GM18519 (cell line): ENCODE data around the gene FSTL4.

Experiments
- ATAC-seq: cut with Tn5 transposase; IDR thresholded peaks from one replicate; pipeline ENCODE4 v1.9.1; 2021; ENCODE audit warnings: mild to moderate bottlenecking, moderate library complexity; ENCODE audit not compliant: unreplicated experiment, low FRiP score

Gene FSTL4

GRCh38 chr5:133285583-133286021 lies 326.7 kb downstream of the FSTL4 start:
- ATAC-seq: no peak

- no peak for ATAC-seq
These were observed 328.0 kb downstream of the FSTL4 start for GRCh38 chr5:133284306-133284705.

- ATAC-seq: no peak
These were observed 334.0 kb downstream of the FSTL4 start for GRCh38 chr5:133278317-133278716.

GRCh38 chr5:133277744-133278143 lies 334.6 kb downstream of the FSTL4 start:
- no peak for ATAC-seq

- ATAC-seq: no peak
These were observed 336.2 kb downstream of the FSTL4 start for GRCh38 chr5:133276171-133276570.

- no peak for ATAC-seq
These were observed 336.7 kb downstream of the FSTL4 start for GRCh38 chr5:133275631-133276030.

- no peak for ATAC-seq
These were observed 337.8 kb downstream of the FSTL4 start for GRCh38 chr5:133274597-133274935.

GRCh38 chr5:133273661-133274596 lies 338.4 kb downstream of the FSTL4 start:
- ATAC-seq: no peak

GRCh38 chr5:133272345-133272744 lies 340.0 kb downstream of the FSTL4 start:
- ATAC-seq: no peak

GRCh38 chr5:133271606-133272005 lies 340.7 kb downstream of the FSTL4 start:
- no peak for ATAC-seq

- no peak for ATAC-seq
These were observed 342.6 kb downstream of the FSTL4 start for GRCh38 chr5:133269691-133270090.

GRCh38 chr5:133267601-133268000 lies 344.7 kb downstream of the FSTL4 start:
- no peak for ATAC-seq

GRCh38 chr5:133266966-133267365 lies 345.4 kb downstream of the FSTL4 start:
- no peak for ATAC-seq

GRCh38 chr5:133266527-133266878 lies 345.8 kb downstream of the FSTL4 start:
- ATAC-seq: no peak

- no peak for ATAC-seq
These were observed 346.4 kb downstream of the FSTL4 start for GRCh38 chr5:133265720-133266526.

- ATAC-seq: no peak
These were observed 347.1 kb downstream of the FSTL4 start for GRCh38 chr5:133265257-133265656.

GRCh38 chr5:133262690-133263089 lies 349.7 kb downstream of the FSTL4 start:
- ATAC-seq: no peak

- no peak for ATAC-seq
These were observed 350.3 kb downstream of the FSTL4 start for GRCh38 chr5:133261993-133262392.

- ATAC-seq: no peak
These were observed 351.6 kb downstream of the FSTL4 start for GRCh38 chr5:133260715-133261114.

GRCh38 chr5:133259199-133259997 lies 352.9 kb downstream of the FSTL4 start:
- no peak for ATAC-seq

- no peak for ATAC-seq
These were observed 354.4 kb downstream of the FSTL4 start for GRCh38 chr5:133257977-133258376.
